ENCODE data around the gene CAP2. TPM values are rescaled to one million over a fixed set of nuclear protein-coding genes. Genes with fewer than 3 reads are reported as not detected.

Gene CAP2
- total RNA-seq, 1 donor from 2014 or later: 21.8 TPM

- Mint-ChIP-seq H3K27ac (ENCODE audit: unreplicated experiment) (no peak overlapping the region), H3K36me3 (ENCODE audit: low read depth) (peaks cover 6% of the 10 kb centered on the region), H3K4me3 (no peak overlapping the region), H3K9me3 (peaks cover 5% of the 10 kb centered on the region), H3K4me1 (no peaks in the 10 kb centered on the region), H3K27me3 (ENCODE audit: low read depth) (no peaks in the 10 kb centered on the region)
- DNase-seq (ENCODE audit: low read depth, low spot score): no peak
- TF ChIP-seq CTCF (conservative IDR thresholded peaks at IDR 0.05): no peak
Measured at GRCh38 chr6:17365961-17366360, 27.4 kb upstream of the CAP2 start.

DNA sequence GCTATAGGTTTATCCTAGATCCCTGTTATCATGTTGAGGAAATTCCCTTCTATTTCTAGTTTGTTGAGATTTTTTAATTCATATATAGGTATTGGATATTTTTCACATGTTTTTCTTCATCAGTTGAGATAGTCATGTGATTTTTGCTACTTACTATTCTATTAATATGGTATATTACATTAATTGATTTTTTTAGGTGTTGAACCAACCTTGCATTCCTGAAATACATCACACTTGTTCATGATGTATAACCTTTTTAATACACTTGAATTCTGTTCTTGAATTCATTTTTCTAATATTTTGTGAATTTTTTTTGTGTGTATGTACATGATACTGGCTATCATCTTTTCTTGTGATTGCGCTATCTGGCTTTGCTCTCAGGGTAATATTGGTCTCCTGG, 25.5 kb upstream of the CAP2 start:
- no peaks in the 10 kb centered on the region for H3K27me3 Mint-ChIP-seq (ENCODE audit: low read depth)
- no peaks in the 10 kb centered on the region for H3K4me1 Mint-ChIP-seq
- H3K4me3 Mint-ChIP-seq: no peak overlapping the region
- H3K27ac Mint-ChIP-seq (ENCODE audit: unreplicated experiment): no peak overlapping the region
- TF ChIP-seq CTCF (conservative IDR thresholded peaks at IDR 0.05): no peak
- peaks cover 9% of the 10 kb centered on the region for H3K9me3 Mint-ChIP-seq
- H3K36me3 Mint-ChIP-seq (ENCODE audit: low read depth): peaks cover 6% of the 10 kb centered on the region
- no peak for DNase-seq (ENCODE audit: low read depth, low spot score)

- DNase-seq (ENCODE audit: low read depth, low spot score): no peak
- Mint-ChIP-seq H3K27me3 (ENCODE audit: low read depth) (no peaks in the 10 kb centered on the region), H3K27ac (ENCODE audit: unreplicated experiment) (no peak overlapping the region), H3K9me3 (no peaks in the 10 kb centered on the region), H3K4me1 (no peaks in the 10 kb centered on the region), H3K4me3 (no peak overlapping the region), H3K36me3 (ENCODE audit: low read depth) (no peaks in the 10 kb centered on the region)
- no peak for TF ChIP-seq CTCF (conservative IDR thresholded peaks at IDR 0.05)
Measured at GRCh38 chr6:17381424-17382147, 11.8 kb upstream of the CAP2 start.

GRCh38 chr6:17385660-17386059, 7.7 kb upstream of the CAP2 start:
- H3K27me3 Mint-ChIP-seq (ENCODE audit: low read depth): no peaks in the 10 kb centered on the region
- no peaks in the 10 kb centered on the region for H3K36me3 Mint-ChIP-seq (ENCODE audit: low read depth)
- H3K9me3 Mint-ChIP-seq: peaks cover 3% of the 10 kb centered on the region
- no peak overlapping the region for H3K4me3 Mint-ChIP-seq
- DNase-seq (ENCODE audit: low read depth, low spot score): no peak
- no peak overlapping the region for H3K27ac Mint-ChIP-seq (ENCODE audit: unreplicated experiment)
- TF ChIP-seq CTCF (conservative IDR thresholded peaks at IDR 0.05): no peak
- no peaks in the 10 kb centered on the region for H3K4me1 Mint-ChIP-seq

GRCh38 chr6:17388365-17388764, 5.0 kb upstream of the CAP2 start:
- no peak overlapping the region for H3K27ac Mint-ChIP-seq (ENCODE audit: unreplicated experiment)
- H3K4me3 Mint-ChIP-seq: no peak overlapping the region
- no peak for DNase-seq (ENCODE audit: low read depth, low spot score)
- TF ChIP-seq CTCF (conservative IDR thresholded peaks at IDR 0.05): no peak
- H3K36me3 Mint-ChIP-seq (ENCODE audit: low read depth): no peaks in the 10 kb centered on the region
- H3K4me1 Mint-ChIP-seq: peaks cover 11% of the 10 kb centered on the region
- H3K9me3 Mint-ChIP-seq: peaks cover 3% of the 10 kb centered on the region
- no peaks in the 10 kb centered on the region for H3K27me3 Mint-ChIP-seq (ENCODE audit: low read depth)

Measured in neural crest cell (in vitro differentiated cells).